WTC11 (cell line): ENCODE data around the gene GRIP2. TPM values are rescaled to one million over a fixed set of nuclear protein-coding genes. Genes with fewer than 3 reads are reported as not detected.

Experiments used
- ATAC-seq: fragments of 200-7000 bp; cut with Tn5 transposase; 2 replicates; pipeline ENCODE4 v1.10.0; 2021; ENCODE audit warnings: mild to moderate bottlenecking, moderate library complexity
- CTCF ChIA-PET: fragments of 300-600 bp; sonication (Branson Sonifier 250); formaldehyde crosslinking; loops from one replicate; lab custom pipeline; 2021; ENCODE audit warnings: antibody characterized with exemption; lab: Charles Lee
- POLR2A ChIA-PET: fragments of 350-600 bp; sonication (Branson Sonifier 250); formaldehyde crosslinking; loops from one replicate; lab custom pipeline; 2021; ENCODE audit warnings: antibody characterized with exemption; lab: Charles Lee
- DNase-seq: peaks from one replicate; pipeline ENCODE4 v3.0.0; 2021; ENCODE audit warnings: low spot score
- H3K27ac Mint-ChIP-seq: 2 replicates; pipeline ENCODE4 v1.8.0; 2021; ENCODE audit warnings: mixed read lengths
- H3K27me3 Mint-ChIP-seq: 2 replicates; pipeline ENCODE4 v1.8.0; 2021; ENCODE audit warnings: low read depth, mild to moderate bottlenecking, moderate library complexity, mixed read lengths
- H3K36me3 Mint-ChIP-seq: 2 replicates; pipeline ENCODE4 v1.8.0; 2021; ENCODE audit warnings: mixed read lengths
- H3K4me1 Mint-ChIP-seq: 2 replicates; pipeline ENCODE4 v1.8.0; 2022; ENCODE audit warnings: mixed read lengths
- H3K4me3 Mint-ChIP-seq: 2 replicates; pipeline ENCODE4 v1.8.0; 2021; ENCODE audit warnings: mild to moderate bottlenecking, moderate library complexity, mixed read lengths
- H3K9me3 Mint-ChIP-seq: 2 replicates; pipeline ENCODE4 v1.8.0; 2021; ENCODE audit warnings: mixed read lengths
- CREB1 ChIP-seq: sonication (generic); formaldehyde crosslinking; IDR thresholded peaks from 2 replicates; pipeline ENCODE4 v1.8.0; 2023; ENCODE audit warnings: mild to moderate bottlenecking, missing genetic modification reagents
- ELF4 ChIP-seq: sonication (generic); formaldehyde crosslinking; IDR thresholded peaks from 2 replicates; pipeline ENCODE4 v1.8.1; 2022; ENCODE audit warnings: low read depth, mild to moderate bottlenecking, moderate library complexity, missing genetic modification reagents
- JAZF1 ChIP-seq: fragments of 250-450 bp; sonication (Bioruptor Pico); IDR thresholded peaks from 2 replicates; pipeline ENCODE4 v1.9.0; 2021; ENCODE audit warnings: moderate library complexity, mild to moderate bottlenecking, inconsistent platforms
- MYBL2 ChIP-seq: sonication (generic); formaldehyde crosslinking; IDR thresholded peaks from 2 replicates; pipeline ENCODE4 v1.8.1; 2023; ENCODE audit warnings: mild to moderate bottlenecking, moderate library complexity, missing genetic modification reagents
- NFATC4 ChIP-seq: fragments of 250-450 bp; sonication (Bioruptor Pico); IDR thresholded peaks from 2 replicates; pipeline ENCODE4 v1.9.0; 2021; ENCODE audit warnings: mild to moderate bottlenecking
- NFYB ChIP-seq: sonication (generic); formaldehyde crosslinking; conservative IDR thresholded peaks from 2 replicates; pipeline ENCODE4 v1.8.0; 2022; ENCODE audit warnings: low read depth, missing genetic modification reagents
- NR1H2 ChIP-seq: sonication (generic); formaldehyde crosslinking; IDR thresholded peaks from 2 replicates; pipeline ENCODE4 v1.9.0; 2021; ENCODE audit warnings: mild to moderate bottlenecking, moderate library complexity, missing genetic modification reagents
- PRRX2 ChIP-seq: fragments of 250-450 bp; sonication (Bioruptor Pico); IDR thresholded peaks from 2 replicates; pipeline ENCODE4 v1.8.0; 2021; ENCODE audit warnings: mild to moderate bottlenecking
- SMAD3 ChIP-seq: sonication (generic); formaldehyde crosslinking; IDR thresholded peaks from 2 replicates; pipeline ENCODE4 v1.8.0; 2022; ENCODE audit warnings: missing genetic modification reagents, mild to moderate bottlenecking, borderline replicate concordance
- TEAD1 ChIP-seq: sonication (generic); formaldehyde crosslinking; IDR thresholded peaks from 2 replicates; pipeline ENCODE4 v1.8.0; 2022; ENCODE audit warnings: mild to moderate bottlenecking, missing genetic modification reagents
- ZBTB21 ChIP-seq: sonication (generic); formaldehyde crosslinking; IDR thresholded peaks from 2 replicates; pipeline ENCODE4 v1.8.1; 2023; ENCODE audit warnings: mild to moderate bottlenecking, missing genetic modification reagents, borderline replicate concordance
- ZNF121 ChIP-seq: sonication (generic); formaldehyde crosslinking; IDR thresholded peaks from 2 replicates; pipeline ENCODE4 v1.8.0; 2023; ENCODE audit warnings: missing genetic modification reagents
- ZNF423 ChIP-seq: fragments of 250-450 bp; sonication (Bioruptor Pico); IDR thresholded peaks from 2 replicates; pipeline ENCODE4 v2.1.2; 2022; ENCODE audit warnings: mild to moderate bottlenecking, moderate library complexity
- ZNF671 ChIP-seq: fragments of 250-450 bp; sonication (Bioruptor Pico); IDR thresholded peaks from 2 replicates; pipeline ENCODE4 v1.8.0; 2021; ENCODE audit warnings: mild to moderate bottlenecking
- total RNA-seq: library from RNA; stranded (reverse); gene quantifications from 3 replicates; pipeline ENCODE4 v1.2.3, GENCODE V29; 2021
- TF ChIP-seq, protein P1 (sequence below): fragments of 250-450 bp; sonication (Bioruptor Pico); IDR thresholded peaks from 2 replicates; pipeline ENCODE4 v1.9.0; 2021; ENCODE audit warnings: mild to moderate bottlenecking, borderline replicate concordance
- TF ChIP-seq, protein P2 (sequence below): sonication (generic); formaldehyde crosslinking; IDR thresholded peaks from 2 replicates; pipeline ENCODE4 v1.8.1; 2023; ENCODE audit warnings: mild to moderate bottlenecking, missing genetic modification reagents
- TF ChIP-seq, protein P3 (sequence below): sonication (generic); formaldehyde crosslinking; IDR thresholded peaks from 2 replicates; pipeline ENCODE4 v1.8.1; 2023; ENCODE audit warnings: mild to moderate bottlenecking, missing genetic modification reagents, moderate library complexity
- TF ChIP-seq, protein P4 (sequence below): sonication (generic); formaldehyde crosslinking; IDR thresholded peaks from 2 replicates; pipeline ENCODE4 v1.8.1; 2022; ENCODE audit warnings: low read depth, missing genetic modification reagents, borderline replicate concordance
- TF ChIP-seq, protein P5 (sequence below): sonication (generic); formaldehyde crosslinking; IDR thresholded peaks from 2 replicates; pipeline ENCODE4 v1.8.0; 2022; ENCODE audit warnings: mild to moderate bottlenecking, missing genetic modification reagents
- TF ChIP-seq, protein P6 (sequence below): fragments of 250-450 bp; sonication (Bioruptor Pico); IDR thresholded peaks from 2 replicates; pipeline ENCODE4 v1.9.0; 2021; ENCODE audit warnings: moderate library complexity, mild to moderate bottlenecking, inconsistent platforms, borderline replicate concordance
- TF ChIP-seq, protein P7 (sequence below): sonication (generic); formaldehyde crosslinking; IDR thresholded peaks from 2 replicates; pipeline ENCODE4 v1.8.0; 2023; ENCODE audit warnings: mild to moderate bottlenecking, missing genetic modification reagents
- TF ChIP-seq, protein P8 (sequence below): sonication (generic); formaldehyde crosslinking; IDR thresholded peaks from 2 replicates; pipeline ENCODE4 v1.8.0; 2023; ENCODE audit warnings: missing genetic modification reagents
- TF ChIP-seq, protein P9 (sequence below): sonication (generic); formaldehyde crosslinking; IDR thresholded peaks from 2 replicates; pipeline ENCODE4 v1.8.1; 2023; ENCODE audit warnings: mild to moderate bottlenecking, missing genetic modification reagents

The GRIP2 gene
- total RNA-seq, 1 experiment from 2014 or later = 12.0 TPM

DNA sequence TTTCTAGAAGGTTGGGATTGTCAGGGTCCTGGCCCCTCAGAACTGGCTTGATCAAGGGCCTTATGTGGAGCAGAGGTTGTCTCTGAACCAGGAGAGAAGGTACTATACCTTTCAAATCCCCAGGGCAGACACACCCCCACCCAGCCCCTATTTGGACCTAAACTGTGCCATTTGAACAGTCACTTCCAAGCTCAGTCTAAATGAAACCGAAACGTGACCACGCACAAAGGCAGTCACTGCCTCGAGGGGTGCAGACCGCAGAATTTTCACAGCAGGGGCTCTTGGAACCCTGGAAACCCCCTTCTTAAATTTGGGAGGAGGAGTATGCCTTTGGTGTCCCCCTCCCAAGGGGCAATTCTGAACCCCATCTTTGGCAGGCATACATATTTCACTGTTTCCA, 53.7 kb downstream of the GRIP2 start:
- CTCF ChIA-PET = interaction anchor here (1.1 kb wide), 1 partner anchor 283 kb away, joined by 6 read pairs; no protein-coding TSS in a partner anchor

DNA sequence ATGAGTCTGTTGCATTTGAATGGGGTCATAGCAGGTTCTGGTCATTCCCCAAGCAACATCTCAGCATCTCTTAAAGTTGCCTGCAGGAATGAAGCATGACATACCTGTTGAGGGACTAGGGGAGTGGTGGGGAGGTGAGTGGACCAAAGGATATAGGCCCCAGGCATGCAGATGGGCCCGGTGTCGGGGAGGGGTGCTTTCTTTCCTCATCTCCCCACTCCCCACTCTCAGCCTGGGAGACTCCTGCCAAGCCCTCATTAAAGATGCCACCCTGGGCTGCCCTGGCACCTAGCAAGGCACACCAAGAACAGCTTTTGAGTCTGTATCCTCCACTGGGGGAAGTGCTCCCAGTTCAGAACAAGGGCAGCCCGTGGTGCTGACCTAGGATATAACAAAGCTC, 54.2 kb downstream of the GRIP2 start:
- DNase-seq = no peak
- H3K4me3 Mint-ChIP-seq = no peak overlapping the region
- H3K27me3 Mint-ChIP-seq = no peaks in the 10 kb centered on the region
- no peaks in the 10 kb centered on the region for H3K9me3 Mint-ChIP-seq
- H3K27ac Mint-ChIP-seq = no peak overlapping the region
- CTCF ChIA-PET = interaction anchor here (0.6 to 1.1 kb wide), 2 partner anchors 107 to 283 kb away, joined by 3 to 6 read pairs; no protein-coding TSS in a partner anchor
- H3K36me3 Mint-ChIP-seq = peaks cover 48% of the 10 kb centered on the region
- H3K4me1 Mint-ChIP-seq = peaks cover 9% of the 10 kb centered on the region
- POLR2A ChIA-PET = no interaction called here
- no peak for ATAC-seq
- TF ChIP-seq CREB1 (CRISPR knock-in tag) (no peak), ZBTB21 (CRISPR knock-in tag) (no peak), NR1H2 (CRISPR knock-in tag) (no peak), JAZF1 (no peak), MYBL2 (CRISPR knock-in tag) (no peak)
- TF ChIP-seq, protein P1, sequence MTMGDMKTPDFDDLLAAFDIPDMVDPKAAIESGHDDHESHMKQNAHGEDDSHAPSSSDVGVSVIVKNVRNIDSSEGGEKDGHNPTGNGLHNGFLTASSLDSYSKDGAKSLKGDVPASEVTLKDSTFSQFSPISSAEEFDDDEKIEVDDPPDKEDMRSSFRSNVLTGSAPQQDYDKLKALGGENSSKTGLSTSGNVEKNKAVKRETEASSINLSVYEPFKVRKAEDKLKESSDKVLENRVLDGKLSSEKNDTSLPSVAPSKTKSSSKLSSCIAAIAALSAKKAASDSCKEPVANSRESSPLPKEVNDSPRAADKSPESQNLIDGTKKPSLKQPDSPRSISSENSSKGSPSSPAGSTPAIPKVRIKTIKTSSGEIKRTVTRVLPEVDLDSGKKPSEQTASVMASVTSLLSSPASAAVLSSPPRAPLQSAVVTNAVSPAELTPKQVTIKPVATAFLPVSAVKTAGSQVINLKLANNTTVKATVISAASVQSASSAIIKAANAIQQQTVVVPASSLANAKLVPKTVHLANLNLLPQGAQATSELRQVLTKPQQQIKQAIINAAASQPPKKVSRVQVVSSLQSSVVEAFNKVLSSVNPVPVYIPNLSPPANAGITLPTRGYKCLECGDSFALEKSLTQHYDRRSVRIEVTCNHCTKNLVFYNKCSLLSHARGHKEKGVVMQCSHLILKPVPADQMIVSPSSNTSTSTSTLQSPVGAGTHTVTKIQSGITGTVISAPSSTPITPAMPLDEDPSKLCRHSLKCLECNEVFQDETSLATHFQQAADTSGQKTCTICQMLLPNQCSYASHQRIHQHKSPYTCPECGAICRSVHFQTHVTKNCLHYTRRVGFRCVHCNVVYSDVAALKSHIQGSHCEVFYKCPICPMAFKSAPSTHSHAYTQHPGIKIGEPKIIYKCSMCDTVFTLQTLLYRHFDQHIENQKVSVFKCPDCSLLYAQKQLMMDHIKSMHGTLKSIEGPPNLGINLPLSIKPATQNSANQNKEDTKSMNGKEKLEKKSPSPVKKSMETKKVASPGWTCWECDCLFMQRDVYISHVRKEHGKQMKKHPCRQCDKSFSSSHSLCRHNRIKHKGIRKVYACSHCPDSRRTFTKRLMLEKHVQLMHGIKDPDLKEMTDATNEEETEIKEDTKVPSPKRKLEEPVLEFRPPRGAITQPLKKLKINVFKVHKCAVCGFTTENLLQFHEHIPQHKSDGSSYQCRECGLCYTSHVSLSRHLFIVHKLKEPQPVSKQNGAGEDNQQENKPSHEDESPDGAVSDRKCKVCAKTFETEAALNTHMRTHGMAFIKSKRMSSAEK (CRISPR knock-in tag) = no peak
- TF ChIP-seq, protein P2, sequence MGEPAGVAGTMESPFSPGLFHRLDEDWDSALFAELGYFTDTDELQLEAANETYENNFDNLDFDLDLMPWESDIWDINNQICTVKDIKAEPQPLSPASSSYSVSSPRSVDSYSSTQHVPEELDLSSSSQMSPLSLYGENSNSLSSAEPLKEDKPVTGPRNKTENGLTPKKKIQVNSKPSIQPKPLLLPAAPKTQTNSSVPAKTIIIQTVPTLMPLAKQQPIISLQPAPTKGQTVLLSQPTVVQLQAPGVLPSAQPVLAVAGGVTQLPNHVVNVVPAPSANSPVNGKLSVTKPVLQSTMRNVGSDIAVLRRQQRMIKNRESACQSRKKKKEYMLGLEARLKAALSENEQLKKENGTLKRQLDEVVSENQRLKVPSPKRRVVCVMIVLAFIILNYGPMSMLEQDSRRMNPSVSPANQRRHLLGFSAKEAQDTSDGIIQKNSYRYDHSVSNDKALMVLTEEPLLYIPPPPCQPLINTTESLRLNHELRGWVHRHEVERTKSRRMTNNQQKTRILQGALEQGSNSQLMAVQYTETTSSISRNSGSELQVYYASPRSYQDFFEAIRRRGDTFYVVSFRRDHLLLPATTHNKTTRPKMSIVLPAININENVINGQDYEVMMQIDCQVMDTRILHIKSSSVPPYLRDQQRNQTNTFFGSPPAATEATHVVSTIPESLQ (CRISPR knock-in tag) = no peak
- TF ChIP-seq, protein P3, sequence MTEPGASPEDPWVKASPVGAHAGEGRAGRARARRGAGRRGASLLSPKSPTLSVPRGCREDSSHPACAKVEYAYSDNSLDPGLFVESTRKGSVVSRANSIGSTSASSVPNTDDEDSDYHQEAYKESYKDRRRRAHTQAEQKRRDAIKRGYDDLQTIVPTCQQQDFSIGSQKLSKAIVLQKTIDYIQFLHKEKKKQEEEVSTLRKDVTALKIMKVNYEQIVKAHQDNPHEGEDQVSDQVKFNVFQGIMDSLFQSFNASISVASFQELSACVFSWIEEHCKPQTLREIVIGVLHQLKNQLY (CRISPR knock-in tag) = no peak
- TF ChIP-seq, protein P4, sequence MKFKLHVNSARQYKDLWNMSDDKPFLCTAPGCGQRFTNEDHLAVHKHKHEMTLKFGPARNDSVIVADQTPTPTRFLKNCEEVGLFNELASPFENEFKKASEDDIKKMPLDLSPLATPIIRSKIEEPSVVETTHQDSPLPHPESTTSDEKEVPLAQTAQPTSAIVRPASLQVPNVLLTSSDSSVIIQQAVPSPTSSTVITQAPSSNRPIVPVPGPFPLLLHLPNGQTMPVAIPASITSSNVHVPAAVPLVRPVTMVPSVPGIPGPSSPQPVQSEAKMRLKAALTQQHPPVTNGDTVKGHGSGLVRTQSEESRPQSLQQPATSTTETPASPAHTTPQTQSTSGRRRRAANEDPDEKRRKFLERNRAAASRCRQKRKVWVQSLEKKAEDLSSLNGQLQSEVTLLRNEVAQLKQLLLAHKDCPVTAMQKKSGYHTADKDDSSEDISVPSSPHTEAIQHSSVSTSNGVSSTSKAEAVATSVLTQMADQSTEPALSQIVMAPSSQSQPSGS (CRISPR knock-in tag) = no peak

More for the DNA sequence above, 53.7 kb downstream of the GRIP2 start:
- ATAC-seq = no peak
- Mint-ChIP-seq H3K27ac (no peak overlapping the region), H3K36me3 (peaks cover 44% of the 10 kb centered on the region), H3K4me3 (no peak overlapping the region), H3K27me3 (no peaks in the 10 kb centered on the region), H3K9me3 (no peaks in the 10 kb centered on the region), H3K4me1 (peaks cover 6% of the 10 kb centered on the region)
- TF ChIP-seq TEAD1 (no peak), ZNF671 (no peak), ZNF121 (no peak), PRRX2 (CRISPR knock-in tag) (no peak), ZNF423 (CRISPR knock-in tag) (no peak), SMAD3 (no peak), NFYB (CRISPR knock-in tag) (no peak), NFATC4 (CRISPR knock-in tag) (no peak), ELF4 (CRISPR knock-in tag) (no peak), ZBTB21 (CRISPR knock-in tag) (no peak)
- TF ChIP-seq, protein P5, sequence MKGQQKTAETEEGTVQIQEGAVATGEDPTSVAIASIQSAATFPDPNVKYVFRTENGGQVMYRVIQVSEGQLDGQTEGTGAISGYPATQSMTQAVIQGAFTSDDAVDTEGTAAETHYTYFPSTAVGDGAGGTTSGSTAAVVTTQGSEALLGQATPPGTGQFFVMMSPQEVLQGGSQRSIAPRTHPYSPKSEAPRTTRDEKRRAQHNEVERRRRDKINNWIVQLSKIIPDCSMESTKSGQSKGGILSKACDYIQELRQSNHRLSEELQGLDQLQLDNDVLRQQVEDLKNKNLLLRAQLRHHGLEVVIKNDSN = no peak
- TF ChIP-seq, protein P6, sequence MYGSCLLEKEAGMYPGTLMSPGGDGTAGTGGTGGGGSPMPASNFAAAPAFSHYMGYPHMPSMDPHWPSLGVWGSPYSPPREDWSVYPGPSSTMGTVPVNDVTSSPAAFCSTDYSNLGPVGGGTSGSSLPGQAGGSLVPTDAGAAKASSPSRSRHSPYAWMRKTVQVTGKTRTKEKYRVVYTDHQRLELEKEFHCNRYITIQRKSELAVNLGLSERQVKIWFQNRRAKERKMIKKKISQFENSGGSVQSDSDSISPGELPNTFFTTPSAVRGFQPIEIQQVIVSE (CRISPR knock-in tag) = no peak
- TF ChIP-seq, protein P7, sequence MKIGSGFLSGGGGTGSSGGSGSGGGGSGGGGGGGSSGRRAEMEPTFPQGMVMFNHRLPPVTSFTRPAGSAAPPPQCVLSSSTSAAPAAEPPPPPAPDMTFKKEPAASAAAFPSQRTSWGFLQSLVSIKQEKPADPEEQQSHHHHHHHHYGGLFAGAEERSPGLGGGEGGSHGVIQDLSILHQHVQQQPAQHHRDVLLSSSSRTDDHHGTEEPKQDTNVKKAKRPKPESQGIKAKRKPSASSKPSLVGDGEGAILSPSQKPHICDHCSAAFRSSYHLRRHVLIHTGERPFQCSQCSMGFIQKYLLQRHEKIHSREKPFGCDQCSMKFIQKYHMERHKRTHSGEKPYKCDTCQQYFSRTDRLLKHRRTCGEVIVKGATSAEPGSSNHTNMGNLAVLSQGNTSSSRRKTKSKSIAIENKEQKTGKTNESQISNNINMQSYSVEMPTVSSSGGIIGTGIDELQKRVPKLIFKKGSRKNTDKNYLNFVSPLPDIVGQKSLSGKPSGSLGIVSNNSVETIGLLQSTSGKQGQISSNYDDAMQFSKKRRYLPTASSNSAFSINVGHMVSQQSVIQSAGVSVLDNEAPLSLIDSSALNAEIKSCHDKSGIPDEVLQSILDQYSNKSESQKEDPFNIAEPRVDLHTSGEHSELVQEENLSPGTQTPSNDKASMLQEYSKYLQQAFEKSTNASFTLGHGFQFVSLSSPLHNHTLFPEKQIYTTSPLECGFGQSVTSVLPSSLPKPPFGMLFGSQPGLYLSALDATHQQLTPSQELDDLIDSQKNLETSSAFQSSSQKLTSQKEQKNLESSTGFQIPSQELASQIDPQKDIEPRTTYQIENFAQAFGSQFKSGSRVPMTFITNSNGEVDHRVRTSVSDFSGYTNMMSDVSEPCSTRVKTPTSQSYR (CRISPR knock-in tag) = no peak
- TF ChIP-seq, protein P8, sequence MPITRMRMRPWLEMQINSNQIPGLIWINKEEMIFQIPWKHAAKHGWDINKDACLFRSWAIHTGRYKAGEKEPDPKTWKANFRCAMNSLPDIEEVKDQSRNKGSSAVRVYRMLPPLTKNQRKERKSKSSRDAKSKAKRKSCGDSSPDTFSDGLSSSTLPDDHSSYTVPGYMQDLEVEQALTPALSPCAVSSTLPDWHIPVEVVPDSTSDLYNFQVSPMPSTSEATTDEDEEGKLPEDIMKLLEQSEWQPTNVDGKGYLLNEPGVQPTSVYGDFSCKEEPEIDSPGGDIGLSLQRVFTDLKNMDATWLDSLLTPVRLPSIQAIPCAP = no peak
- TF ChIP-seq, protein P9, sequence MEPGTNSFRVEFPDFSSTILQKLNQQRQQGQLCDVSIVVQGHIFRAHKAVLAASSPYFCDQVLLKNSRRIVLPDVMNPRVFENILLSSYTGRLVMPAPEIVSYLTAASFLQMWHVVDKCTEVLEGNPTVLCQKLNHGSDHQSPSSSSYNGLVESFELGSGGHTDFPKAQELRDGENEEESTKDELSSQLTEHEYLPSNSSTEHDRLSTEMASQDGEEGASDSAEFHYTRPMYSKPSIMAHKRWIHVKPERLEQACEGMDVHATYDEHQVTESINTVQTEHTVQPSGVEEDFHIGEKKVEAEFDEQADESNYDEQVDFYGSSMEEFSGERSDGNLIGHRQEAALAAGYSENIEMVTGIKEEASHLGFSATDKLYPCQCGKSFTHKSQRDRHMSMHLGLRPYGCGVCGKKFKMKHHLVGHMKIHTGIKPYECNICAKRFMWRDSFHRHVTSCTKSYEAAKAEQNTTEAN (CRISPR knock-in tag) = no peak
- no peak for DNase-seq
- POLR2A ChIA-PET = no interaction called here
